HepG2 (cell line): Measurements from ENCODE around the gene ERV3-1. TPM values are rescaled to one million over a fixed set of nuclear protein-coding genes. Genes with fewer than 3 reads are reported as not detected.
A peak's percentile ranks its signal among the peaks of the same experiment; 100 is the strongest.

Experiments used
- DMAP1 ChIP-seq: IDR thresholded peaks from 2 replicates; pipeline ENCODE4 v1.6.1; 2016
- FIP1L1 ChIP-seq: fragments of 200-400 bp; formaldehyde crosslinking; IDR thresholded peaks from 2 replicates; pipeline ENCODE4 v1.6.1; 2018; ENCODE audit warnings: low read depth, mild to moderate bottlenecking, low read length, moderate library complexity, borderline replicate concordance; ENCODE audit not compliant: insufficient read depth
- GTF2F1 ChIP-seq: fragments of 150-350 bp; IDR thresholded peaks from 2 replicates; pipeline ENCODE4 v1.6.1; 2014; ENCODE audit warnings: low read length
- HNRNPK ChIP-seq: fragments of 200-400 bp; formaldehyde crosslinking; IDR thresholded peaks from 2 replicates; pipeline ENCODE4 v1.6.1; 2018; ENCODE audit warnings: low read length, low read depth, moderate library complexity, mild to moderate bottlenecking; ENCODE audit not compliant: poor library complexity, severe bottlenecking
- HNRNPLL ChIP-seq: fragments of 200-400 bp; formaldehyde crosslinking; IDR thresholded peaks from 2 replicates; pipeline ENCODE4 v1.6.1; 2017; ENCODE audit warnings: mild to moderate bottlenecking, low read depth, low read length; ENCODE audit not compliant: poor library complexity, severe bottlenecking
- KDM3A ChIP-seq: IDR thresholded peaks from 2 replicates; pipeline ENCODE4 v1.6.1; 2018; ENCODE audit warnings: low read depth, missing compliant biosample characterization
- KIAA2018 ChIP-seq: sonication (generic); formaldehyde crosslinking; IDR thresholded peaks from 2 replicates; pipeline ENCODE4 v1.5.0; 2020; ENCODE audit warnings: mild to moderate bottlenecking, missing genetic modification reagents, borderline replicate concordance
- KLF16 ChIP-seq, 2 experiments: sonication (generic) in 1 of 2; formaldehyde crosslinking in 1 of 2; IDR thresholded peaks; 2 replicates each; pipeline versions ENCODE4 v1.6.1 to v1.8.0; 2016 to 2023; ENCODE audit warnings: missing genetic modification reagents in 2 of 2, missing compliant biosample characterization in 1 of 2
- KMT2A ChIP-seq: sonication (generic); formaldehyde crosslinking; IDR thresholded peaks from 2 replicates; pipeline ENCODE4 v1.4.0; 2020; ENCODE audit warnings: missing genetic modification reagents
- MAX ChIP-seq: IDR thresholded peaks from 2 replicates; pipeline ENCODE4 v1.6.1; 2012; ENCODE audit warnings: inconsistent platforms
- PHF8 ChIP-seq: sonication (generic); formaldehyde crosslinking; IDR thresholded peaks from 2 replicates; pipeline ENCODE4 v1.5.0; 2020; ENCODE audit warnings: missing genetic modification reagents
- POLR2A ChIP-seq, 2 experiments: IDR thresholded peaks; 2 replicates each; pipeline ENCODE4 v1.6.1; 2011; ENCODE audit warnings: low read depth in 2 of 2, low read length in 2 of 2, mild to moderate bottlenecking in 1 of 2, moderate library complexity in 1 of 2; ENCODE audit not compliant: insufficient read depth in 1 of 2
- PPARG ChIP-seq: conservative IDR thresholded peaks from 2 replicates; pipeline ENCODE4 v1.6.1; 2016; ENCODE audit warnings: missing biosample characterization, missing genetic modification reagents
- SPEN ChIP-seq: sonication (generic); formaldehyde crosslinking; IDR thresholded peaks from 2 replicates; pipeline ENCODE4 v1.5.1; 2020; ENCODE audit warnings: low read depth, mild to moderate bottlenecking, missing genetic modification reagents
- ZNF317 ChIP-seq: sonication (generic); formaldehyde crosslinking; IDR thresholded peaks from 2 replicates; pipeline ENCODE4 v1.5.0; 2020; ENCODE audit warnings: mild to moderate bottlenecking, missing genetic modification reagents
- ZNF703 ChIP-seq: sonication (generic); formaldehyde crosslinking; IDR thresholded peaks from 2 replicates; pipeline ENCODE4 v1.5.1; 2020; ENCODE audit warnings: missing genetic modification reagents, mild to moderate bottlenecking, moderate library complexity, borderline replicate concordance
- ZNF781 ChIP-seq: sonication (generic); formaldehyde crosslinking; IDR thresholded peaks from 2 replicates; pipeline ENCODE4 v1.5.1; 2020; ENCODE audit warnings: borderline replicate concordance, mild to moderate bottlenecking, missing genetic modification reagents; ENCODE audit errors: not compliant biosample characterization
- polyA plus RNA-seq, 8 experiments: library from polyadenylated mRNA; depleted of rRNA in 3 of 8; stranded (reverse) in 7 of 8; unstranded in 1 of 8; fragments of >200 nt; fragmentation: Illumina TruSeq in 4 of 8; extraction: Trizol in 4 of 8; gene quantifications; 2 replicates each; pipeline versions ENCODE4 v1.2.1 to v1.2.3, GENCODE V29; 2011 to 2016; ENCODE audit warnings: low read depth in 4 of 8, missing spikeins in 1 of 8, mixed read lengths in 1 of 8; ENCODE audit not compliant: insufficient read depth in 1 of 8
- total RNA-seq, 5 experiments: library from RNA; depleted of rRNA; stranded (reverse); fragments of >200 nt; fragmentation: Illumina TruSeq; extraction: Trizol; gene quantifications; 2 replicates each; pipeline ENCODE4 v1.2.3, GENCODE V29; 2016; ENCODE audit warnings: low read depth in 1 of 5
- TF ChIP-seq, protein P1 (sequence below): sonication (generic); formaldehyde crosslinking; IDR thresholded peaks from 2 replicates; pipeline ENCODE4 v1.8.0; 2022; ENCODE audit warnings: low read depth, missing genetic modification reagents

The ERV3-1 gene
- total and polyA plus RNA-seq, 2 of the 13 experiments (the other 11 are each of a cell fraction or from before 2014, with no cell fraction given) = 20.4 to 86.3 TPM

DNA sequence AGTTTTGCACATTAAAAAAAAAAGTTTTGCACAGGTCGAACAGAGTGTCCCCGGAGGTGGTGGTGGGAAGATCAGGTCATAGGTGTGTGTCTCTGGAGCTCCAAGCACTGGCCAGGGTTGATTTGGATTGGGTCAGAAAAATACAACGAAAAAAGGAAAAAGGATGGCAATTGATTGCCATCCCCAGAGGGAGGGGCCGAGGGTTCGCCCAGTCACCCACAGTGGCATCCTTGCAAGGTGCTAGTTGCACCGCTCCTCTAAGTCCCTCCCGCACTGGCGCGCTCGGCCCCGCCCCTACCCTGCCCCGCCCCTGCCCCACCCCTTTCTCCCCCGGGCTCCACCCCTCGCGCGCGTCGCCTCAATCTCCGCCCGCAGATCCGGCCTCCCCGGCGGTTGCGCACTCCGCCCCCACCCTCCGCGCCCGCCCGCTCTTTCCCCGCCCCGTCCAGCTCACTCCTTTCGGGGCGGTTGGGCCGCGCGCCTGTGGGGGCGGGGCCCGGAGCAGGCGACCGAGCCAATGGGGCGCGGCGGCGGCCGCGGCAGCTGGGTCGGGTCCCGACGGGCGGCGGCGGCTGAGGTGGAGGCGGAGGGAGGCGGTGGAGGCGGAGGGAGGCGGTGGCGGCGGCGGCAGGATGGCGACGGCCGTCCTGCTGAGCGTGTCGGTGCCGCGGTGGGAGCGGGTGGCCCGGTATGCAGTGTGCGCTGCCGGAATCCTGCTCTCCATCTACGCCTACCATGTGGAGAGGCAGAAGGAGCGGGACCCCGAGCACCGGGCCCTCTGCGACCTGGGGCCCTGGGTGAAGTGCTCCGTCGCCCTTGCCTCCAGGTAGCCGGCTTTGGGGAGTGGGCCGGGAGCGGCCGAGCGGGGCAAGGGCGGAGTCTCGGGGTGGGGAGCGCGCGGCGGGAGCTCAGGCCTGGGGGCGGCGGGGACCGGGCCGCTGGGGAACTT lies 31.5 kb upstream of the ERV3-1 start (continued):
- TF ChIP-seq KIAA2018 (CRISPR knock-in tag) (no peak), SPEN (peak; percentile 22; the same call in 1 of the 2 replicates), PPARG (no peak), GTF2F1 (no peak), POLR2A (IDR thresholded peaks at IDR 0.05; ENCODE audit: insufficient read depth in 1 of 2, low read depth in 2 of 2, low read length in 2 of 2) (peak; percentile 58 to 66), HNRNPK (peak; percentile 37), KDM3A (no peak), KLF16 (CRISPR knock-in tag; IDR thresholded peaks at IDR 0.05) (0 out of 4 replicates have a peak, but pooled peaks of 1 of the 2 experiments have one; percentile 33), MAX (0 out of 2 replicates have a peak, but pooled peaks have one; percentile 13), FIP1L1 (no peak), HNRNPLL (peak; percentile 62), PHF8 (CRISPR knock-in tag) (peak; percentile 69), ZNF317 (CRISPR knock-in tag) (no peak), KMT2A (CRISPR knock-in tag) (peak; percentile 7; the same call in 1 of the 2 replicates), ZNF781 (CRISPR knock-in tag) (no peak), ZNF703 (CRISPR knock-in tag) (no peak), DMAP1 (CRISPR knock-in tag) (0 out of 2 replicates have a peak, but pooled peaks have one; percentile 3)
- TF ChIP-seq, protein P1, sequence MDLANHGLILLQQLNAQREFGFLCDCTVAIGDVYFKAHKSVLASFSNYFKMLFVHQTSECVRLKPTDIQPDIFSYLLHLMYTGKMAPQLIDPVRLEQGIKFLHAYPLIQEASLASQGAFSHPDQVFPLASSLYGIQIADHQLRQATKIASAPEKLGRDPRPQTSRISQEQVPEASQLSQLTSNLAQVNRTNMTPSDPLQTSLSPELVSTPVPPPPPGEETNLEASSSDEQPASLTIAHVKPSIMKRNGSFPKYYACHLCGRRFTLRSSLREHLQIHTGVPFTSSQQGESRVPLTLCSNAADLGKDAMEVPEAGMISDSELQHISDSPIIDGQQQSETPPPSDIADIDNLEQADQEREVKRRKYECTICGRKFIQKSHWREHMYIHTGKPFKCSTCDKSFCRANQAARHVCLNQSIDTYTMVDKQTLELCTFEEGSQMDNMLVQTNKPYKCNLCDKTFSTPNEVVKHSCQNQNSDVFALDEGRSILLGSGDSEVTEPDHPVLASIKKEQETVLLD = peak; percentile 77
